Stomach smooth muscle (tissue), 2 donors: ENCODE results near the gene HIRA.
A peak's percentile ranks its signal among the peaks of the same experiment; 100 is the strongest.
"Not testable (repeated sequence)": the region's sequence is repeated elsewhere in the genome, so short reads cannot be mapped to it uniquely, and the experiment has no call there.

Source experiments
- H3K27ac ChIP-seq: one replicate; pipeline ENCODE4 v1.7.0; 2013; ENCODE audit warnings: mild to moderate bottlenecking, low read length, inconsistent platforms
- H3K27me3 ChIP-seq, 2 donors: one replicate each; pipeline ENCODE4 v1.7.0; 2013; ENCODE audit warnings: low read length in 2 of 2; ENCODE audit not compliant: insufficient read depth in 2 of 2, control insufficient read depth in 1 of 2
- H3K36me3 ChIP-seq, 2 donors: one replicate each; pipeline ENCODE4 v1.7.0; 2013; ENCODE audit warnings: low read length in 2 of 2; ENCODE audit not compliant: control insufficient read depth in 2 of 2, insufficient read depth in 2 of 2
- H3K4me1 ChIP-seq: one replicate; pipeline ENCODE4 v1.7.0; 2013; ENCODE audit warnings: low read length; ENCODE audit not compliant: control insufficient read depth, insufficient read depth
- H3K4me3 ChIP-seq, 2 donors: one replicate each; pipeline ENCODE4 v1.7.0; 2013; ENCODE audit warnings: low read length in 2 of 2
- H3K9ac ChIP-seq, 2 donors: one replicate each; pipeline ENCODE4 v1.7.0; 2013; ENCODE audit warnings: low read length in 2 of 2, mild to moderate bottlenecking in 1 of 2
- H3K9me3 ChIP-seq, 2 donors: one replicate each; pipeline ENCODE4 v1.7.0; 2013; ENCODE audit warnings: low read length in 2 of 2; ENCODE audit not compliant: control insufficient read depth in 2 of 2
- donor health status: healthy.
- donor health status: Pancreatic carcinoma.

The HIRA gene

GRCh38 chr22:19450363-19451175, 19.0 kb upstream of the HIRA start:
- no peak overlapping the region for H3K4me3 ChIP-seq
- H3K27ac ChIP-seq: no peak overlapping the region
- H3K27me3 ChIP-seq: no peaks in the 10 kb centered on the region
- H3K36me3 ChIP-seq: peaks cover 36 to 40% of the 10 kb centered on the region in 2 donors
- H3K9me3 ChIP-seq: no peaks in the 10 kb centered on the region
- peaks cover 19% of the 10 kb centered on the region for H3K4me1 ChIP-seq
- no peak overlapping the region for H3K9ac ChIP-seq

GRCh38 chr22:19449422-19449767, 17.9 kb upstream of the HIRA start:
- no peak overlapping the region for H3K27ac ChIP-seq
- H3K9ac ChIP-seq: no peak overlapping the region
- H3K27me3 ChIP-seq: no peaks in the 10 kb centered on the region
- no peaks in the 10 kb centered on the region for H3K9me3 ChIP-seq
- peaks cover 27 to 29% of the 10 kb centered on the region in 2 donors for H3K36me3 ChIP-seq
- peaks cover 19% of the 10 kb centered on the region for H3K4me1 ChIP-seq
- H3K4me3 ChIP-seq: no peak overlapping the region

GRCh38 chr22:19448739-19449421, 17.3 kb upstream of the HIRA start:
- H3K36me3 ChIP-seq: peaks cover 24 to 27% of the 10 kb centered on the region in 2 donors
- peak overlapping the region; percentile 84 for H3K27ac ChIP-seq
- no peak overlapping the region for H3K9ac ChIP-seq
- H3K27me3 ChIP-seq: no peaks in the 10 kb centered on the region
- H3K4me3 ChIP-seq: no peak overlapping the region
- H3K9me3 ChIP-seq: no peaks in the 10 kb centered on the region
- peaks cover 19% of the 10 kb centered on the region for H3K4me1 ChIP-seq

GRCh38 chr22:19448076-19448607, 16.6 kb upstream of the HIRA start:
- Histone ChIP-seq H3K27me3 (no peaks in the 10 kb centered on the region), H3K9me3 (no peaks in the 10 kb centered on the region), H3K9ac (peak overlapping the region; percentile 90 to 91), H3K27ac (peak overlapping the region; percentile 84), H3K4me3 (peak overlapping the region; percentile 93 to 94), H3K36me3 (peaks cover 22% of the 10 kb centered on the region in 2 donors), H3K4me1 (peaks cover 23% of the 10 kb centered on the region)

- Histone ChIP-seq H3K4me3 (peak within 1 kb of the TSS; percentile 93 to 94), H3K27ac (peak within 1 kb of the TSS; percentile 84), H3K4me1 (peaks cover 23% of the 10 kb centered on the region), H3K27me3 (no peaks in the 10 kb centered on the region), H3K9me3 (no peaks in the 10 kb centered on the region), H3K36me3 (peaks cover 15 to 21% of the 10 kb centered on the region in 2 donors), H3K9ac (peak within 1 kb of the TSS; percentile 90 to 91)
Measured at GRCh38 chr22:19447330-19448075, 16.0 kb upstream of the HIRA start, which contains the start of gene C22orf39. TSS of gene C22orf39 (minus strand) at chr22:19447711. CDS start at chr22:19447688, 23 bp downstream.

GRCh38 chr22:19446603-19447329, 15.2 kb upstream of the HIRA start:
- peak overlapping the region; percentile 84 for H3K27ac ChIP-seq
- H3K9ac ChIP-seq: peak overlapping the region; percentile 90 to 91
- peaks cover 23% of the 10 kb centered on the region for H3K4me1 ChIP-seq
- no peaks in the 10 kb centered on the region for H3K9me3 ChIP-seq
- H3K4me3 ChIP-seq: peak overlapping the region; percentile 93 to 94
- no peaks in the 10 kb centered on the region for H3K27me3 ChIP-seq
- H3K36me3 ChIP-seq: peaks cover 15 to 21% of the 10 kb centered on the region in 2 donors

- Histone ChIP-seq H3K4me1 (peaks cover 23% of the 10 kb centered on the region), H3K36me3 (peaks cover 8 to 17% of the 10 kb centered on the region in 2 donors)
- not testable (repeated sequence) for H3K9ac ChIP-seq, H3K4me3 ChIP-seq, H3K9me3 ChIP-seq, H3K27ac ChIP-seq, H3K27me3 ChIP-seq
Measured at GRCh38 chr22:19445279-19445982, 13.9 kb upstream of the HIRA start.

- H3K27me3 ChIP-seq: no peaks in the 10 kb centered on the region
- no peaks in the 10 kb centered on the region for H3K9me3 ChIP-seq
- no peak overlapping the region for H3K9ac ChIP-seq
- peaks cover 8 to 19% of the 10 kb centered on the region in 2 donors for H3K36me3 ChIP-seq
- H3K4me1 ChIP-seq: peaks cover 23% of the 10 kb centered on the region
- H3K27ac ChIP-seq: no peak overlapping the region
- no peak overlapping the region for H3K4me3 ChIP-seq
Measured at GRCh38 chr22:19443544-19444211, 12.1 kb upstream of the HIRA start.

- H3K9ac ChIP-seq: no peak overlapping the region
- H3K27me3 ChIP-seq: no peaks in the 10 kb centered on the region
- H3K27ac ChIP-seq: no peak overlapping the region
- peaks cover 8 to 19% of the 10 kb centered on the region in 2 donors for H3K36me3 ChIP-seq
- H3K4me1 ChIP-seq: peaks cover 12% of the 10 kb centered on the region
- no peaks in the 10 kb centered on the region for H3K9me3 ChIP-seq
- no peak overlapping the region for H3K4me3 ChIP-seq
Measured at GRCh38 chr22:19442166-19442565, 10.6 kb upstream of the HIRA start.
